ENCODE measurements around the gene PKP4. TPM values are rescaled to one million over a fixed set of nuclear protein-coding genes. Genes with fewer than 3 reads are reported as not detected.

The PKP4 gene
- total RNA-seq, 2 experiments from 2014 or later = 68.7 to 73.2 TPM

DNA sequence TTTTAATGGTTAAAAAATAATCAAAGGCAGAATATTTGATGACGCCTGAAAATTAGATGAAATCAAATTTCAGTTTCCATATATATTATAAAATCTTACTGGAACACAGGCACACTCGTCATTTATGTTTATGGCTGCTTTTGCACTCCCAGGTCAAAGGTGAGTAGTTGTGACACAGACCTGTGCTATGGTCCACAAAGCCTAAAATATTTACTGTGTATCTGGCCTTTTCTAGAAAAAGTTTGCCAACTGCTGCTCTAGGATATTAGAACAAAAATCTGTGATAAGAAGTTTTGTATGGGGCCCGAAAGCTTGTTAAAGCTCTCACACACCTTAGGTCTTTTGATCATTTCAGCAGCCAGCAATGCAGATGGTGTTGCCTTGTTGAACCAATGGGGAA is 104.3 kb downstream of the PKP4 start:
- H3K36me3 ChIP-seq (ENCODE audit: insufficient read depth, low read length) = no peaks in the 10 kb centered on the region
- no peaks in the 10 kb centered on the region for H3K79me2 ChIP-seq (ENCODE audit: insufficient read depth, low read depth, low read length)
- BruUV-seq (replicated peaks) = no TSS peak
- H4K20me1 ChIP-seq (ENCODE audit: insufficient read depth, low read length) = no peaks in the 10 kb centered on the region
- no peaks in the 10 kb centered on the region for H3K9me3 ChIP-seq (ENCODE audit: low read length)
- CTCF ChIA-PET (ENCODE audit: unreplicated experiment) = no interaction called here
- DNase-seq (ENCODE audit: low spot score) = no peak
- TF ChIP-seq, protein P1, sequence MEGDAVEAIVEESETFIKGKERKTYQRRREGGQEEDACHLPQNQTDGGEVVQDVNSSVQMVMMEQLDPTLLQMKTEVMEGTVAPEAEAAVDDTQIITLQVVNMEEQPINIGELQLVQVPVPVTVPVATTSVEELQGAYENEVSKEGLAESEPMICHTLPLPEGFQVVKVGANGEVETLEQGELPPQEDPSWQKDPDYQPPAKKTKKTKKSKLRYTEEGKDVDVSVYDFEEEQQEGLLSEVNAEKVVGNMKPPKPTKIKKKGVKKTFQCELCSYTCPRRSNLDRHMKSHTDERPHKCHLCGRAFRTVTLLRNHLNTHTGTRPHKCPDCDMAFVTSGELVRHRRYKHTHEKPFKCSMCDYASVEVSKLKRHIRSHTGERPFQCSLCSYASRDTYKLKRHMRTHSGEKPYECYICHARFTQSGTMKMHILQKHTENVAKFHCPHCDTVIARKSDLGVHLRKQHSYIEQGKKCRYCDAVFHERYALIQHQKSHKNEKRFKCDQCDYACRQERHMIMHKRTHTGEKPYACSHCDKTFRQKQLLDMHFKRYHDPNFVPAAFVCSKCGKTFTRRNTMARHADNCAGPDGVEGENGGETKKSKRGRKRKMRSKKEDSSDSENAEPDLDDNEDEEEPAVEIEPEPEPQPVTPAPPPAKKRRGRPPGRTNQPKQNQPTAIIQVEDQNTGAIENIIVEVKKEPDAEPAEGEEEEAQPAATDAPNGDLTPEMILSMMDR (conservative IDR thresholded peaks at IDR 0.05; ENCODE audit: low read length) = no peak
- TF ChIP-seq EZH2phosphoT487 (IDR thresholded peaks at IDR 0.05; ENCODE audit: borderline replicate concordance, low read depth, low read length) = no peak
- intact Hi-C loops (cut with micrococcal nuclease; ENCODE audit: unreplicated experiment) = no loop called here
- no peaks in the 10 kb centered on the region for H3K9me2 ChIP-seq (ENCODE audit: insufficient read depth, low read length)
- no peak overlapping the region for H3K27ac ChIP-seq (ENCODE audit: low read depth, low read length, poor library complexity, severe bottlenecking)
- H3K4me1 ChIP-seq (ENCODE audit: insufficient read depth, low read length, poor library complexity, severe bottlenecking) = no peaks in the 10 kb centered on the region
- POLR2A ChIA-PET = no interaction called here
- H3K4me3 ChIP-seq (ENCODE audit: low read depth, low read length, poor library complexity, severe bottlenecking) = no peak overlapping the region
- H2AFZ ChIP-seq (ENCODE audit: low read length) = no peak overlapping the region
- no peak overlapping the region for H3K4me2 ChIP-seq (ENCODE audit: low read length)

DNA sequence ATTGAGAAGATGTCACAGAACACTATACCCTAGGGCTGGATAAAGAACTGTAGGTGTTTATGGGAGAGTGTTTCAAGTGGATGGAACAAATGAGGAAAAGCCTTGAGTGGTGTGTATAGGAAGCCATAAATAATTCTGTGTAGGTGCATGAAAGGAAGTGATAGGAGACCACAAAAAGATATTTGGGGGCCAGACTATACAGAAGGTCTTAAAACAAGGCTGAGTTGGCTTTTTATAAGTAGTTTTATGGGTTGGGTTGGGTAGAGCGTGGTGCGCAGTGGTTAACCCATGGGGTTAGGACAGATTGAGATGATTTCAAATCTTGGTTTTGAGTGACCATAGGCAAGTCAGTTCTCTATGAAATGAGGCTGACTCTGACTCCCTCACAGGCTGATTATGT is 110.5 kb downstream of the PKP4 start:
- no TSS peak for BruUV-seq (replicated peaks)
- CTCF ChIA-PET (ENCODE audit: unreplicated experiment) = no interaction called here
- Histone ChIP-seq H3K4me2 (ENCODE audit: low read length) (no peak overlapping the region), H3K27ac (ENCODE audit: low read depth, low read length, poor library complexity, severe bottlenecking) (no peak overlapping the region), H3K9me3 (ENCODE audit: low read length) (no peaks in the 10 kb centered on the region), H4K20me1 (ENCODE audit: insufficient read depth, low read length) (no peaks in the 10 kb centered on the region), H3K4me3 (ENCODE audit: low read depth, low read length, poor library complexity, severe bottlenecking) (no peak overlapping the region), H2AFZ (ENCODE audit: low read length) (no peak overlapping the region), H3K36me3 (ENCODE audit: insufficient read depth, low read length) (no peaks in the 10 kb centered on the region), H3K4me1 (ENCODE audit: insufficient read depth, low read length, poor library complexity, severe bottlenecking) (no peaks in the 10 kb centered on the region), H3K9me2 (ENCODE audit: insufficient read depth, low read length) (no peaks in the 10 kb centered on the region), H3K79me2 (ENCODE audit: insufficient read depth, low read depth, low read length) (no peaks in the 10 kb centered on the region)
- POLR2A ChIA-PET = no interaction called here
- intact Hi-C loops (cut with micrococcal nuclease; ENCODE audit: unreplicated experiment) = no loop called here
- TF ChIP-seq EZH2phosphoT487 (IDR thresholded peaks at IDR 0.05; ENCODE audit: borderline replicate concordance, low read depth, low read length) = no peak
- TF ChIP-seq, protein P1 (conservative IDR thresholded peaks at IDR 0.05; ENCODE audit: low read length) = no peak
- DNase-seq (ENCODE audit: low spot score) = no peak

DNA sequence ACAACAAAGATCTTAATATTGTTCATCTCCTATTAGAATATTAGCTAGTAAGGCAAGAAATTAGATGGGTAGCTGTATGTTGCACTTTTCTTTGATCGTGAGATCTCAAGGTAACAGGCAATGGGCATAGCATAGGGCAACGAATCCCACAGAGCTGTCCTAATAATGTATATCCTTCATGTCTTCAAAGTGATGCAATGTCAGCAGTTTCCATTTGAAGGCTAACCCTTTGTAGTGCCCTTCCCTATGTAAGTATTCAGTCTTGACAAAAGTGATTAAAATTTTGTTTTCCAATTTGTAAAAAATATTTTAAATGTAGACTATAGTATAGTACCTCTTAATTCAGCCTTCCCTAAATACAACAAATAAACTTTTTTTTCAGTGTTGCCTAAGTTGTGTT is 112.5 kb downstream of the PKP4 start:
- Histone ChIP-seq H3K36me3 (ENCODE audit: insufficient read depth, low read length) (no peaks in the 10 kb centered on the region), H3K4me1 (ENCODE audit: insufficient read depth, low read length, poor library complexity, severe bottlenecking) (no peaks in the 10 kb centered on the region), H2AFZ (ENCODE audit: low read length) (no peak overlapping the region), H3K9me2 (ENCODE audit: insufficient read depth, low read length) (no peaks in the 10 kb centered on the region), H3K27ac (ENCODE audit: low read depth, low read length, poor library complexity, severe bottlenecking) (no peak overlapping the region), H3K4me3 (ENCODE audit: low read depth, low read length, poor library complexity, severe bottlenecking) (no peak overlapping the region), H3K9me3 (ENCODE audit: low read length) (no peaks in the 10 kb centered on the region), H4K20me1 (ENCODE audit: insufficient read depth, low read length) (no peaks in the 10 kb centered on the region), H3K79me2 (ENCODE audit: insufficient read depth, low read depth, low read length) (no peaks in the 10 kb centered on the region), H3K4me2 (ENCODE audit: low read length) (no peak overlapping the region)
- DNase-seq (ENCODE audit: low spot score) = no peak
- intact Hi-C loops (cut with micrococcal nuclease; ENCODE audit: unreplicated experiment) = no loop called here
- ChIA-PET CTCF (ENCODE audit: unreplicated experiment) (no interaction called here), POLR2A (no interaction called here)
- no peak for TF ChIP-seq EZH2phosphoT487 (IDR thresholded peaks at IDR 0.05; ENCODE audit: borderline replicate concordance, low read depth, low read length)
- TF ChIP-seq, protein P1 (conservative IDR thresholded peaks at IDR 0.05; ENCODE audit: low read length) = no peak
- BruUV-seq (replicated peaks) = no TSS peak

Measured in OCI-LY7 (cell line).